Activated CD4-positive, alpha-beta T cell treated with anti-CD3 and anti-CD28 coated beads, Interleukin-2, amount 50 U/mL, for 1 hour (primary cell): ENCODE measurements around the gene MPC1.
"Not testable (repeated sequence)": the region's sequence is repeated elsewhere in the genome, so short reads cannot be mapped to it uniquely, and the experiment has no call there.

ENCODE experiments used
- DNase-seq: peaks from one replicate; pipeline ENCODE4 v3.0.0-alpha.2; 2020

Gene MPC1

DNA sequence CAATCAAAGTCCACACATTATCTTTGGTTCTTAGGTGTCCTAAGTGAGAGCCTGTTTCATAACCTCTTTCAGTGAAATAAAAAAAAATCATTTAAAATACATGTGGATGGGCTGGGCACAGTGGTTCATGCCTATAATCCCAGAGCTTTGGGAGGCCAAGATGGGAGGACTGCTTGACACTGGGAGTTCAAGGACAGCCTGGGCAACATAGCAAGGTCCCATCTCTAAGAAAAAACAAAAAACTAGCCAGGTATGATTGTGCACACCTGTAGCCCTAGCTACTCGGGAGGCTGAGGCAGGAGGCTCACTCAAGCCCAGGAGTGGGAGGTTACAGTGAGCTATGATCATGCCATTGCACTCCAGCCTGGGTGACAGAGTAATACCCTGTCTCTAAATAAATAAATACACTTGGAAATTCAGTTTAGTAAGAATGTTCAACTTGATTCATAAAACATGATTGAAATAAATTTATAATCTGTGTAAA, 3.6 kb downstream of the MPC1 start:
- no peak for DNase-seq

DNA sequence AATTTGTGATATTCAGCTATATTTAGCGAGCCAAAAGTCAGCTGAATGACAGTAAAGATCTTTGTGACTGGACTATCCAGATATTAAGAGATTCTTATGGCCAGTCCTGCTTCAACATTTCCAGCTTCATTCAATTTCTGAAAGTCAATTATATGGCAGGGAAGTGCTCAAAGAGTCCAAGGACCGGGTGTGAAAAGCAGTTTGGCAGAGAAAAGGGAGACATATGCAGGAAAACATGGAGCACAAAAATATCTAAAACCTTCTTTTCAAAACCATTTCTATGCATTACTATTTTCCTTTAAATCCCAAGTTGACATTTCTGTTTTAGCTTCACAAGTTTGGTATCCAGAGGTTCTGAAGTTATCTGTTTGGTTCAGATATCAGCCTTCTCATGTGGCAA, 5.0 kb downstream of the MPC1 start:
- DNase-seq: no peak

DNA sequence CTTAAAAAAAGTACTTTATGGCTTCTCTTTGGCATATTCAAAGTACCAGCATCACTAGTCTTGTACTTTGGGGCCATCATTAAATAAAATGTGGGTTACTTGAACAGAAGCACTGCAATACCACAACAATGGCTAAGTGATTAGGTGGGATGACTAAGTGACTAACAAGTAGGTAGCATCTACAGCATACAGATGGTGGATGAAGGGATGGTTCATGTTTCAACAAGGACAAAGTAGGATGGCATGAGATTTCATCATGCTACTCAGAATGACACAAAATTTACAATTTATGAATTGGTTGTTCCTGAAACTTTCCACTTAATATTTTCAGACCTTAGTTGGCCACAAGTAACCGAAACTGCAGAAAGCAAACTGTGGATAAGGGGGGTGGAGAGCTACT, 7.7 kb downstream of the MPC1 start:
- no peak for DNase-seq

DNA sequence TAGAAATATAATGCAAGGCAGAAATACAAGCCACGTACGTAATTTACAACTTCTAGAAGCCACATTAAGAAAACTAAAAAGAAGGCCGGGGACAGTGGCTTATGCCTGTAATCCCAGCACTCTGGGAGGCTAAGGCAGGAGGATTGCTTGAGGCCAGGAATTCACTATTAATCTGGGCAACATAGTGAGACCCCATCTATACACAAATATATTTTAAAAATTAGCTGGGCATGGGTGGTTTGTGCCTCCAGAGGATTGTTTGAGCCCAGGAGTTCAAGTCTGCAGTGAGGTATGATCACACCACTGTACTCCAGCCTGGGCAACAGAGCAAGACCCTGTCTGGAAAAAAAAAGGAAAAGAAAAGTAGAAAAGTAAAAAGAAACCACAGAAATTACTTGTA, 12.3 kb downstream of the MPC1 start:
- no peak for DNase-seq

DNA sequence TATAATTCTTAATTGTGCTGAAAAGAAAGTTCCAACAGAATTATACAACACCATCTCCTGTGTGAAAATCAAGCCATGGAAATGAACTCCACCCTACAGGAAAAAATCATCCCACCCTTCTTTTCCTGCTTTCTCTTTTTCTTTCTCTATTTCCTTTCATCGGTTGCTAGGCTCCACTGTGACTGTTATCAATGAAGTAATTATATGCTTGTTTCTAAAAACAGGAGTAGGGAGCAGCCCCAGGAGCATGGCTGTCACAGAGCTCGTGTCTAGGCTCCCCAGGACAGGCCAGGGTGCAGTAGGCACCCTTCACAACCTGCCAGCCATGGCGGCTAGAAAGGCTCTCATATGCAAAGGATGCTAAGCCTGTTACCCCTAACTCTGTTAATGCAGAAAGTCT, 13.0 kb downstream of the MPC1 start:
- no peak for DNase-seq

DNA sequence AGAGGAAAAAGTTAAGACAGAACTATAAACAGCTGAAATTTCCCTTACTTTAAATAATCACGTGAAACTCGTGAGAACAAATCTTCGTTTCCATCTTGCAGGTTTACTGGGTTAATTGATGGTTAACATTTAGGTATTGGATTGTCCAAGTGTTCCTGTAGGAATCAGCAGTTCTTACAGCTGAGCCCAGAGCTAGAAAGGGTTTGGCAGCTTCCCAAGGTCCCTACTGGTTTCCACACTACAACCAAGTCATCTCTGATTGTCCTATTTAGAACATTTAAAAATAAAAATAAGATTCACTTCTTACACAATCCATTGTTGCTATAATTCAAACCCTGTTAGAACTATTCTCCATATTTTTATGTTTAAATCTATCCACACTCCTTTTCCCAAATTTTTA, 15.8 kb downstream of the MPC1 start:
- no peak for DNase-seq

DNA sequence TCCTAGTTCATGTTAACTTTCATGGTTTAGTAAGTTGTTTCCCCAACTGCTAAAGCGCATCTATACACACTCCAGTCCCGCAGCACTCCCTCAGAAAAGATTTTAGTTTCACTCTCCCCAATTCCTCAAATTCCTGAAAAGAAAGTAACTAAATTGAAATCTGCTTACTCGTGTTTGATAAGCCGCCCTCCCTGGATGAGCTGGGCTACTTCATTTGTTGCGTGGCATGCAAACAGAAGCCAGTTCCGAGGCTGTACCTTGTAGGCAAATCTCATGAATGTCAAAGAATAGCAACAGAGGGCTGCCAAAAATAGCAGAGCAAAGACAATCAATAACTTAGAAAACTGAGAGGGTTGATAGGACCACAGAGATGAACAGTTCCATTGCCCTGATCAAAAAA, 16.9 kb downstream of the MPC1 start:
- no peak for DNase-seq

DNA sequence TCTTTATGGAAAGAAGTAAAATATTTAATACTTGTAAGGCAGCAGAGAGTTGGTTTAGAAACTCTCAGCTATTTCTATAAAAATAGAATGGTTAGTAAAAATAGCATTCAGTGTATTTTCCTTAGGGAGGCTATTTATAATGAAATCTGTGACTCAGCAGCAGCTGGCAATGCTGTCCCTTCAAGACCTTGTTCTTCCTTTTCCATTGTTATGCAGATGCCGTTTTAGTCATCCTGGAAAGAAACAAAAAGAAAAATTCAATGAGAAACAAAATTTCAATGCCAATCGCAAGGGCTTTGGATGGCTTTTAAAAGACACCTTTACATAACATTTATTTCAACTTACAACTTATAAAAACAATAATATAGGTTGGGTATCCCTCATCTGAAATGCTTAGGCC, 17.5 kb downstream of the MPC1 start:
- no peak for DNase-seq

DNA sequence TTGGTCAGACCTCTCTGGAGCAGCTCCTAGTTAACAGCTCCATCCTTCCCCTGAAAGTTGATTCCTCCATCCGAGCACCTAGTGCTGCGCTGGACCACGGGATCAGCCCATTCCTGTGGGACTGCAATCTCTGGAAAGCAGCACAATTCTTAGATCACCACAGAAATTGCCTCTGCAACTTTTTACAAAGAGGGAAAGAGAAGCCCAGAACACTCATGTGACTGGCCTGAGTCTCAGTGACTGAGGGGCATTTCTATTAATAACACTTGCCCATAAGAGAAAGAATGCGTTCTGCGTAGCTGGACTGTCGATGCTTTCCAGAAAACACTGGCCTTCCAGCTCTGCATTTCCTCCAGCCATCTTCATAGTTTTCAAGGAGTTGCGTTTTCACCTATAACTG, 18.3 kb downstream of the MPC1 start:
- no peak for DNase-seq

DNA sequence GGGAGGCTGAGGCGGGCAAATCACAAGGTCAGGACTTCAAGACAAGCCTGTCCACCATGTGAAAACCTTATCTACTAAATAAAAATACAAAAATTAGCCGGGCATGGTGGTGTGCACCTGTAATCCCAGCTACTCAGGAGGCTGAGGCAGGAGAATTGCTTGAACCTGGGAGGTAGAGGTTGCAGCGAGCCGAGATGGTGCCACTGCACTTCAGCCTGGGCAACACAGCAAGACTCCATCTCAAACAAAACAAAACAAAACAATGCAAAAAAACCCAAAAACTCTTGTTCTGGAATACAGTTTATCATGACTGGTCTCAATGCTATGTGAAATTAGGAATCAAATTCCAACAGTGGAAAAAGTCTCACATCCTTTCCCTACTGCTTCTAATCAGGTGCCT, 20.3 kb downstream of the MPC1 start:
- not testable (repeated sequence) for DNase-seq

DNA sequence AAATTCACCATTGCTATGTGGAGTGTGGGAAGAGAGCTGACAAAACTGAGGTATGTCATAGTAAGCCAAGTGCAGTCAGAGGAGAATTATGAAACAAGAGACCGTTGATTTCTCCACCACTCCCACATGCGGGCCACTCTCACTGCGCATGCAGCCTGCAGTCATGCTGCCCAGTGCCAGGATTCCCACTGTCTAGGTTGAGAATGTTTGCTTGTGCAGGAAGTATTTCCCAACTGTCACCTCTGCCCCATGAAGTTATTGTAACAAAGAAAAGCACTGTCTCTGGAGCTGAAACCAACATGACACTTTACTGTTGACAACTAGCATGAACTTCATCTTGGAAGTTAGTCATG, 21.7 kb downstream of the MPC1 start:
- DNase-seq: no peak

DNA sequence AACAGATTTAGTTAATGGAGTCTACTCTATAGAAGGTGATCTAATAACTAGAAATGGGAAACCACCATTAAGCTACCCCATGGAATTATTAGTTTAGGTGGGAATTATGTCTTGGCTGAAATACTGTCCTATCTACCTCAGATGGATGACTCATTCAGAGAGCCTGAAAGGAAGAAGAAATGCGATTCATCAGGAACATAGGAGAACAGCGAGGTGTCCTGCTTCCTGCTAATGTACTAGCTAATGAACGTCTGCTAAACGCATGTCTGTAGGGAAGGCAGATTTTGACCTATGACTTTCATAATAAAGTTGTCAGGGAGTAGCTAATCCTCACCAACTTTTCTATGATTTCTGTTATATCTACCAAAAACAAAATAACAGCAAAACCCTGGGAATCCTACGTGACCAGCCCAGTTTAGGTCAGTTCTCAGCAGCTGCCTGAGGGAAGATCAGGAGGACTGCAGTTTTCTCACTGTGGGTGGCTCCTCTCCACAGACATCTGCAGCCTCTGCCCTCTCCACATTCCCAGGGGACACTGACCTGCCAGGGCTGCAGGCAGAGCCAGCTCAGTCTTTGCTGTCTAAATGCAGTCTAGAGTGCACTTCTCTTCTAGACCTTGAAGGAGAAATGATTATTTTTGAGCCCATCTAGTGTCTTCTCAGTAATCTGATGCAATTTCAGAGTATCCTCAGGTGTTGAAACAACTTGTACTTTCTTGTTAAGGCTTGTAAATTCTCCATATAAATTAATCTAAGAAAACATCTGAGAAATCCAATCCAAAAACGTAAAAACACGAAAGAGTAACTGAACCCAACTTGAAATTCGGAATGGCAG, 22.3 kb downstream of the MPC1 start:
- DNase-seq: no peak

DNA sequence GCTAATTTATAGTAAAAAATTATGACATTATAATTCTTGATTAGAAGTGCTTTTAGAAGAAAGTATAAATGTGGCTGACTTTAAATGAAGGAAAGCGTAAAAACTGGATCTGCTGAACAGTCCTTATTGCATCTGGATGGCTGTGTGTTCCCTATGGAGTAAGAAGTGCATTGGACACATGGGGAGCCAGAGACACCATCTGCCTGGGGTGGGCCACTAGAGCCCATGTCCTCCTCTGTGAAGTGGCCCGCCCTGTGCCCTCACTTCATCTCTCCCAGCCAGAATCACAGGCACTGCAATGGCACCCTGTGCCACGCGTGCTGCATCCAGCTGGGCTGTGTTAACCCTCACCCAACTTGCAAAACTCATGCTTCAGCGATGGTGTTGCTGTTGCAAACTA, 27.2 kb downstream of the MPC1 start:
- DNase-seq: no peak

DNA sequence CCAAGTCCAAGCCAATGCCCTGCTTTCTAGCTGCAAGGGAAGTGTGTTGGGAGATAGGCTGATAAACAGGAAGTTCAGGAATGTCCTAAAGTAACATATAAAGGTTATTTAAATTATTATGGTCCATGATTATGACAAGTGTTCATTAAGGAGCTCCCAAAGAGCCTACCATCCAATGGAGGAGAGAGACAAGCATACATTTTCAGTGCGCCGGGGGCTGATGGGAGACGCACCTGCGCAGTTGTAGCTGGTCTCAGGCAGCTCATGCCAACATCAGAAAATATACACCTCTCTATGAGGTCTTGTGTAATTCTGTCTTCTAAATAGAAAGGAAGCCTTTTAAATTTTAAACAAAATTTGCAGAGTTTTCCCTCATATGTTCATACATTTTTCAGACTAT, 27.8 kb downstream of the MPC1 start:
- no peak for DNase-seq

DNA sequence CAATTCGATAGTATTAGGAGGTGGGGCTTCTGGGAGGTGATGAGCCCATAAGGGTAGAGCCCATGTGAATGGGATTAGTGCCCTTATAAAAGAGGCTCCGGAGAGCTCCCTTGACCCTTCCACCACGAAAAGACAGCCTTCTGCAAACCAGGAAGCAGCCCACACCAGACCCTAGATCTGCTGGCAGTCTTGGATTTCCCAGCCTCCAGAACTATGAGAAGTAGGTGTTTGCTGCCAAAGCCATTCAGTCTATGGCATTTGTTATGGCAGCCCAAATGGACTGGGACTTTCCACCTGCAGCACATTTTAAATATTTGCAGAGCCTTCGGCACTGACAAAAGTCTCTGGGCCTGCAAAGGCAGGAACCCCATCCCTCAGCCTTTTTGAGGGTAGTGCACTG, 28.6 kb downstream of the MPC1 start:
- no peak for DNase-seq

DNA sequence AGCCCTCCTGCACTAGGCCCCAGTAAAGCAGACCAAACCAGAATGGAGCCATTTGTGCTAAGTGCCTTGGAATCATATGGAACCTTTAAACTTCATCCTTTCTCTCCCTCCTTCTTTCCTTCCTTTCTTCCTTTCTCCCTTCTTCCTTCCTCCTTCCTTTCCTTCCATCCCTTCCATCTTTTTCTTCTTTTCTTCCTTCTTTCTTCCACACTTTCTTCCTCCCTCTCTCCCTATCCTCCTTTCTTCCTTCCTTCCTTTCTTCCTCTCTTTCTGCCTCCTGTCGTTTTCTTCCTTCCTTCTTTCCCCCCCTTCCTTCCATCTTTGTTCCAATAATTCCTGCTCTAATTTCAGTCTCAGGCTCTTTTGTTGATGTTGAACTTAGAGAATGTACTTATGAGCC, 29.2 kb downstream of the MPC1 start:
- DNase-seq: no peak

DNA sequence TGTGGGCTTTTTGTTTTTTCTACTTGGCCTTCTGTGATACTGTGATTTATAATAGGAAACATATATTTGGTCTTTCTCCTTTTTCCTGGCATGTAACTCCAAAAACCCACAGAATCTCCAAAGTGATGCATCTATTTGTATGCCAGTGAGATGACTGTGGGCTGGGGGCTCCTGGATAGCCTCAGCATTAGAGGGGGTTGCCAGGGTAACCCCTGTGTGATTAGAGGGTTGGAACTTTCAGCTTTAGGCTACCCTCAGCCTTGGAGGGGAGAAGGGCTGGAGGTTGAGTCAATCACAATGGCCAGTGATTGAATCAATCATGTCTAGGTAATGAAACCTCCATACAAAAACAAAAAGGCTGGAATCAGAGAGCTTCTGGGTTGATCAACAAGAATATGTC, 29.8 kb downstream of the MPC1 start:
- no peak for DNase-seq

DNA sequence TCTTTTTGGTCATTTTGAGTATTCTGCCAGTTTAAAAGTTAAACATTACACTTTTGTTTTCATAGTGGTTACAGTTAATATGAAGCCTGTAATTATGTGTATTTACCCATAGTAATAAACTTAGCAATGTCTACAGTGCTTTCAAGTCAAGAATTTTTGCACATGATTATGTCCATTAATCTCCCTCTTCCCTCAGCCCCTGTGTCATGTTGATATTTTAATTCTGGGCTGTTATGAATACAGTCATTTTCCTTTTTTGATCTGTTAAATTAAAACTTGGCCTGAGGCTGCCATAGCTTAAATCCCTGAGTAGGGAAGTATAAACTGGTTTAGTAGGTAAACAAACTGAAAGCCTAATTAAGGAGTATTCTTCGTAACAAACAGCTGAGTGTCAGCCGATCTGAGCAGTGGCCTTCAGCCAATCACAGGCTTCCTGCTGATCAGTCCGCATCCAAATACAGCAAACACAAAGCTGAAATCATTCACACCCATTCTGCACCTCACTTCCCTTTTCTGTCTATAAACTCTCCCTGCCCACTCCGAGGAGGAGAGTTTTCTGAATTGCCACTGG, 30.9 kb downstream of the MPC1 start:
- no peak for DNase-seq

DNA sequence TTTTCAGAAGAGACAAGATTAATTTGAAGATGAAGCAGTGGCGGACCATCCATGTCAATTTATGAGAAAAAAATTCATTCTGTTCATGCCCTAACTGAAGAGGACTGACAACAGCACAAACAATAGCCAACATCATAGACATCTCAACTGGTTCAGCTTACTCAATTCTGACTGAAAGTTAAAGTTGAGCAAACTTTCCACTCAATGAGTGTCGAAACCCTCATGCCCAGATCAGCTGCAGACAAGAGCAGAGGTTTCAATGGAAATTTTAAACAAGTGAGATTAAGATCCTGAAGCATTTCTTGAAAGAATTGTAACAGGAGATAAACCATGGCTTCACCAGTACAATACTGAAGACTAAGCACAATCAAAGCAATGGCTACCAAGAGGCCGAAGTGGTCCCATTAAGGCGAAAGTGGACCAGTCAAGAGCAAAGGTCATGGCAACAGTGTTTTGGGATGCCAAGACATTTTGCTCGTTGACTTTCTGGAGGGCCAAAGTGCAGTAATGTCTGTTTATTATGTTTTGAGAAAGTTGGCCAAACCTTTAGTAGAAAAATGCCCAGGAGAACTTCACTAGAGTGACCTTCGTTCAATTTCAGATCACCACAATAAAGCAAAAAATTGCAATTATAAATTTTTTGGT, 34.3 kb downstream of the MPC1 start:
- DNase-seq: no peak

DNA sequence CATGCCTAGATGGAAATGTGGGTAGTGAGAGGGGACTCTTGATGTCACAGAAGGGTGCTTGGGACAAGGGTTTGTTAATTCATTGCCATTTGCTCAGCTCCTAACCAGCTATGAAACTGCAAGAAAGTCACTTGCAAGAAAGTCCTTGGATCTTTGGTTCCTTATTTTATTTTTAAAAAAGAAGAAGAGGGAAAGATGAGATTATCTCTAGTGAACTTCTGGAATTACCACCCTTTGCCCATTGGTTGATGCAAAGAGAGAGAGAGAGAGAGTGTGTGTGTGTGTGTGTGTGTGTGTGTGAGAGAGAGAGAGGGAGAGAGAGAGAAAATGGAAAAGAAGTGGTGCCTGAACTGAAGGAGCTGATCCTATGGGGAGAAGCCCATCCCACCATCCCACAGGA, 35.8 kb downstream of the MPC1 start:
- no peak for DNase-seq

DNA sequence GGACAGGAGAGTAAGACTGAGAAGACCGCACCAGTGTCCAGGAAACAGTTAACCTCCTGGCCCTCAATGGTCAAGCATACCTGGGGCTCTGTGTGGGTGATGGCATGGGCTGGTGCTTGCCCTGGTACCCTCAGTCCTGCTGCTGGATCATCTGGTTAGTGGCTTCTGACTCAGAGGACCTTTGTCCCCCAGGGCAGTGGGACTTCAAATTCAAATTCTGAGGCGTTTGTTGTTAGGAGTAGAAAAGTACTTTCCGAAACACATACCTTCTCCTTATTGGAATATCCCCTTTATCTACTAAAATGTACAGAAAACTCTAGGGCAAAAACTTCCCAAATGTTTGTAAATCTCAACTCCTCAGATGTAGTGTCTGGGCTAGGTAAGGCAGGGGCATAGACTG, 36.3 kb downstream of the MPC1 start:
- no peak for DNase-seq

DNA sequence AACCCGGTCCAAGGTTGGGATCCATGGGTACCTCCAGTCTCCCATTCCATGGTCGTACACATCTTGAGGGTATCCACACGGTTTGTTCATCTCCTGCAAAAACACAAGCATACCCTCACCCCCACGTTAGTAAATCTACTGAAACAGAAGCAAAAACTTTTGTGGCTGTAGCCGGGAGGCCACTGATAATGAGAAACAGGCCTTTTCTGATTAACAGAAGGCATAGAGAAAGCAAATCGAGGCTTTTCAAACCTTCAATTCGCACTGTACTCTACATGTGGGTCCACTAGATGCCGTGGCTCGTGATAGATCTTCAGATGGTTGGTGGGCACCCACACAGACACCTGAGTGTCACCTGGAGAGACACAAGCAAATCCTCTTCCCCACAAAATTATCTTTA, 37.1 kb downstream of the MPC1 start:
- DNase-seq: not testable (repeated sequence)

DNA sequence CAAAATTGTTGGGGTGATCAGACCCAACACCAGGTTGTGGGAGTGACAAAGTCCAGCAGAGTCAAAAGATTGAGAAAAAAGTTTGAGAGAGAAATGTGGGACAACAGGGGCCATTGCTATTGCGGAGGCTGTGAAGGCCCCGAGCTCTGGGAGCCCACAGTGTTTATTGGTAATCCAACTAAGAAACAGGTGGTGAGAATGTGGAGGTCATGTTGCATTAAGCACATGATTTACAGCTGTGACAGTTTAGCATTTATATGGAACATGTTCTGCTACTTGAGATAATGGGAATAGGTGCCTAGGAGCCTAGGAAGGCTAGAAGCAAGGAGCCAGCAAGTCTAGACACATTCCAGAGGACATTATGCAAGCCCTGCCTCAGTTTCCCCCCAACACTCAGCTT, 37.8 kb downstream of the MPC1 start:
- DNase-seq: not testable (repeated sequence)

DNA sequence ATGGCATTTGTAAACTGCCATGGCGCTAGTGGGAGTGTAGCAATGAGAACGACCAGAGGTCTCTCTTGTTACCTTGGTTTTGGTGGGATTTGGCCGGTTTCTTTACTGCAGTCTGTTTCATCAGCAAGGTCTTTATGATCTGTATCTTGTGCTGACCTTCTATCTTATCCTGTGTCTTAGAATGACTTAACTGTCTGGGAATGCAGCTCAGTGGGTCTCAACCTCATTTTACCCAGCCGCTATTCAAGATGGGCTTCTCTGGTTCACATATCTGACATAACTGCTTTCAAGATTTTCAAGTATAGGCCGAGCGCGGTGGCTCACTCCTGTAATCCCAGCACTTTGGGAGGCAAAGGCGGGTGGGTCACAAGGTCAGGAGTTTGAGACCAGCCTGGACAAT, 38.5 kb downstream of the MPC1 start:
- DNase-seq: no peak

DNA sequence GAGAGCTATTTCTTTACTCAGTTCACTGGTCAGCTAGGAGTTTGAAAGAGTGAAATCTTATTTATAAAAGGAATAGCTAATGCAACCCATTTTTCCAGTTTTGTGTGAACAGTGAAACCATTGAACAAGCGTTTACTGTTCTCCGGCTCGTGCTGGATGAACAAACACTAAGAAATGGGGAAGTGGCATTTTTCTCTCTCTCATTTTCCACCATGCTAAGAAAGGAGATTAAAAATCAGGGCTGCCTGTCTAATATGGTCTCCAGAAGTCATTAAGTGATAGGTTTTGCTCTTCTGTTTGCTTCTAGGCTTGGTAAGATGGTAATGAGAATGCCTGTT, 39.6 kb downstream of the MPC1 start:
- no peak for DNase-seq
